SKM-1 treated with dmso at 0.1 percent for 144 hours (cell line): ENCODE measurements around the gene ZNF821.
"Not testable (repeated sequence)": the region's sequence is repeated elsewhere in the genome, so short reads cannot be mapped to it uniquely, and the experiment has no call there.

Source experiments
- DNase-seq: peaks from one replicate; lab custom pipeline; 2025; ENCODE audit not compliant: unreplicated experiment; lab: John Stamatoyannopoulos, UW

The ZNF821 gene

GRCh38 chr16:71817155-71817500 is 66.9 kb downstream of the ZNF821 start:
- not testable (repeated sequence) for DNase-seq

GRCh38 chr16:71811261-71811803 is 72.7 kb downstream of the ZNF821 start:
- DNase-seq, result no peak

GRCh38 chr16:71810155-71810530 is 73.8 kb downstream of the ZNF821 start:
- DNase-seq, result not testable (repeated sequence)
